WTC11 (cell line): ENCODE measurements around the gene ATP5ME.

Experiments used
- CREB1 ChIP-seq: sonication (generic); formaldehyde crosslinking; IDR thresholded peaks from 2 replicates; pipeline ENCODE4 v1.8.0; 2023; ENCODE audit warnings: mild to moderate bottlenecking, missing genetic modification reagents
- ESRRA ChIP-seq: sonication (generic); formaldehyde crosslinking; IDR thresholded peaks from 2 replicates; pipeline ENCODE4 v1.8.1; 2022; ENCODE audit warnings: mild to moderate bottlenecking, missing genetic modification reagents, borderline replicate concordance
- FOXJ3 ChIP-seq: sonication (generic); formaldehyde crosslinking; IDR thresholded peaks from 2 replicates; pipeline ENCODE4 v1.9.0; 2021; ENCODE audit warnings: missing genetic modification reagents, mild to moderate bottlenecking, borderline replicate concordance
- NFATC4 ChIP-seq: fragments of 250-450 bp; sonication (Bioruptor Pico); IDR thresholded peaks from 2 replicates; pipeline ENCODE4 v1.9.0; 2021; ENCODE audit warnings: mild to moderate bottlenecking
- NFE2L1 ChIP-seq: sonication (generic); formaldehyde crosslinking; IDR thresholded peaks from 2 replicates; pipeline ENCODE4 v1.8.1; 2023; ENCODE audit warnings: missing genetic modification reagents
- NR2C2 ChIP-seq: sonication (generic); formaldehyde crosslinking; IDR thresholded peaks from 2 replicates; pipeline ENCODE4 v1.8.0; 2022; ENCODE audit warnings: mild to moderate bottlenecking, missing genetic modification reagents
- ZNF232 ChIP-seq: sonication (generic); formaldehyde crosslinking; IDR thresholded peaks from 2 replicates; pipeline ENCODE4 v1.8.0; 2022; ENCODE audit warnings: mild to moderate bottlenecking, missing genetic modification reagents
- TF ChIP-seq, protein P1 (sequence below): fragments of 200-600 bp; IDR thresholded peaks from 2 replicates; pipeline ENCODE4 v1.8.0; 2022; ENCODE audit warnings: antibody characterized with exemption
- TF ChIP-seq, protein P2 (sequence below): sonication (generic); formaldehyde crosslinking; conservative IDR thresholded peaks from 2 replicates; pipeline ENCODE4 v1.8.1; 2022; ENCODE audit warnings: mild to moderate bottlenecking, missing genetic modification reagents
- TF ChIP-seq, protein P3 (sequence below): sonication (generic); formaldehyde crosslinking; IDR thresholded peaks from 2 replicates; pipeline ENCODE4 v1.8.1; 2023; ENCODE audit warnings: mild to moderate bottlenecking, missing genetic modification reagents, moderate library complexity
- TF ChIP-seq, protein P4 (sequence below): sonication (generic); formaldehyde crosslinking; IDR thresholded peaks from 2 replicates; pipeline ENCODE4 v1.8.0; 2023; ENCODE audit warnings: mild to moderate bottlenecking, missing genetic modification reagents
- TF ChIP-seq, protein P5 (sequence below): sonication (generic); formaldehyde crosslinking; IDR thresholded peaks from 2 replicates; pipeline ENCODE4 v1.8.1; 2022; ENCODE audit warnings: mild to moderate bottlenecking, moderate library complexity, missing genetic modification reagents

DNA sequence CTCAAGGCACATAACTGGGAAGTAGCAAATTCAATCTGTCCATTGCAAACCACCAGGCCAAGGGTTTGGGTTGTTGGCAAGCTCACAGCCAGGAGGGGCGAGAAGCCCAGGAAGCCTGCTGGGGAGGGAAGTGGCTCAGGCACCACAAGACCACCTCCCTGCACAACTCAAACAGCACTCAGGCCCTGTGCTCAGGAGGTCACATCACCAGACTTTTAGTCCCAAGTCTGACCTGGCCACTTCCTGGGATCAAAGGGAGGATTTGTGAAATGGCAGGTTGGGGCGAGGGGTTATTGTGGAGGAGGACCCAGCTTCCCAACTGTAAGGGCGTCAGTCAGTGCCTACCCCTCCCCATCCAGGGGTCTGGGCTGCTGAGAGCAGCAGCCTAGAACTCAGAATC lies 2.3 kb downstream of the ATP5ME start:
- TF ChIP-seq, protein P1, sequence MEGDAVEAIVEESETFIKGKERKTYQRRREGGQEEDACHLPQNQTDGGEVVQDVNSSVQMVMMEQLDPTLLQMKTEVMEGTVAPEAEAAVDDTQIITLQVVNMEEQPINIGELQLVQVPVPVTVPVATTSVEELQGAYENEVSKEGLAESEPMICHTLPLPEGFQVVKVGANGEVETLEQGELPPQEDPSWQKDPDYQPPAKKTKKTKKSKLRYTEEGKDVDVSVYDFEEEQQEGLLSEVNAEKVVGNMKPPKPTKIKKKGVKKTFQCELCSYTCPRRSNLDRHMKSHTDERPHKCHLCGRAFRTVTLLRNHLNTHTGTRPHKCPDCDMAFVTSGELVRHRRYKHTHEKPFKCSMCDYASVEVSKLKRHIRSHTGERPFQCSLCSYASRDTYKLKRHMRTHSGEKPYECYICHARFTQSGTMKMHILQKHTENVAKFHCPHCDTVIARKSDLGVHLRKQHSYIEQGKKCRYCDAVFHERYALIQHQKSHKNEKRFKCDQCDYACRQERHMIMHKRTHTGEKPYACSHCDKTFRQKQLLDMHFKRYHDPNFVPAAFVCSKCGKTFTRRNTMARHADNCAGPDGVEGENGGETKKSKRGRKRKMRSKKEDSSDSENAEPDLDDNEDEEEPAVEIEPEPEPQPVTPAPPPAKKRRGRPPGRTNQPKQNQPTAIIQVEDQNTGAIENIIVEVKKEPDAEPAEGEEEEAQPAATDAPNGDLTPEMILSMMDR = no peak
- TF ChIP-seq, protein P2, sequence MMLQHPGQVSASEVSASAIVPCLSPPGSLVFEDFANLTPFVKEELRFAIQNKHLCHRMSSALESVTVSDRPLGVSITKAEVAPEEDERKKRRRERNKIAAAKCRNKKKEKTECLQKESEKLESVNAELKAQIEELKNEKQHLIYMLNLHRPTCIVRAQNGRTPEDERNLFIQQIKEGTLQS = no peak
- no peak for TF ChIP-seq NFE2L1 (CRISPR knock-in tag)
- no peak for TF ChIP-seq FOXJ3 (CRISPR knock-in tag)
- no peak for TF ChIP-seq ESRRA (CRISPR knock-in tag)
- no peak for TF ChIP-seq NR2C2 (CRISPR knock-in tag)
- TF ChIP-seq, protein P3, sequence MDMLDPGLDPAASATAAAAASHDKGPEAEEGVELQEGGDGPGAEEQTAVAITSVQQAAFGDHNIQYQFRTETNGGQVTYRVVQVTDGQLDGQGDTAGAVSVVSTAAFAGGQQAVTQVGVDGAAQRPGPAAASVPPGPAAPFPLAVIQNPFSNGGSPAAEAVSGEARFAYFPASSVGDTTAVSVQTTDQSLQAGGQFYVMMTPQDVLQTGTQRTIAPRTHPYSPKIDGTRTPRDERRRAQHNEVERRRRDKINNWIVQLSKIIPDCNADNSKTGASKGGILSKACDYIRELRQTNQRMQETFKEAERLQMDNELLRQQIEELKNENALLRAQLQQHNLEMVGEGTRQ (CRISPR knock-in tag) = no peak
- no peak for TF ChIP-seq CREB1 (CRISPR knock-in tag)
- TF ChIP-seq, protein P4, sequence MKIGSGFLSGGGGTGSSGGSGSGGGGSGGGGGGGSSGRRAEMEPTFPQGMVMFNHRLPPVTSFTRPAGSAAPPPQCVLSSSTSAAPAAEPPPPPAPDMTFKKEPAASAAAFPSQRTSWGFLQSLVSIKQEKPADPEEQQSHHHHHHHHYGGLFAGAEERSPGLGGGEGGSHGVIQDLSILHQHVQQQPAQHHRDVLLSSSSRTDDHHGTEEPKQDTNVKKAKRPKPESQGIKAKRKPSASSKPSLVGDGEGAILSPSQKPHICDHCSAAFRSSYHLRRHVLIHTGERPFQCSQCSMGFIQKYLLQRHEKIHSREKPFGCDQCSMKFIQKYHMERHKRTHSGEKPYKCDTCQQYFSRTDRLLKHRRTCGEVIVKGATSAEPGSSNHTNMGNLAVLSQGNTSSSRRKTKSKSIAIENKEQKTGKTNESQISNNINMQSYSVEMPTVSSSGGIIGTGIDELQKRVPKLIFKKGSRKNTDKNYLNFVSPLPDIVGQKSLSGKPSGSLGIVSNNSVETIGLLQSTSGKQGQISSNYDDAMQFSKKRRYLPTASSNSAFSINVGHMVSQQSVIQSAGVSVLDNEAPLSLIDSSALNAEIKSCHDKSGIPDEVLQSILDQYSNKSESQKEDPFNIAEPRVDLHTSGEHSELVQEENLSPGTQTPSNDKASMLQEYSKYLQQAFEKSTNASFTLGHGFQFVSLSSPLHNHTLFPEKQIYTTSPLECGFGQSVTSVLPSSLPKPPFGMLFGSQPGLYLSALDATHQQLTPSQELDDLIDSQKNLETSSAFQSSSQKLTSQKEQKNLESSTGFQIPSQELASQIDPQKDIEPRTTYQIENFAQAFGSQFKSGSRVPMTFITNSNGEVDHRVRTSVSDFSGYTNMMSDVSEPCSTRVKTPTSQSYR (CRISPR knock-in tag) = no peak
- no peak for TF ChIP-seq ZNF232
- TF ChIP-seq, protein P5, sequence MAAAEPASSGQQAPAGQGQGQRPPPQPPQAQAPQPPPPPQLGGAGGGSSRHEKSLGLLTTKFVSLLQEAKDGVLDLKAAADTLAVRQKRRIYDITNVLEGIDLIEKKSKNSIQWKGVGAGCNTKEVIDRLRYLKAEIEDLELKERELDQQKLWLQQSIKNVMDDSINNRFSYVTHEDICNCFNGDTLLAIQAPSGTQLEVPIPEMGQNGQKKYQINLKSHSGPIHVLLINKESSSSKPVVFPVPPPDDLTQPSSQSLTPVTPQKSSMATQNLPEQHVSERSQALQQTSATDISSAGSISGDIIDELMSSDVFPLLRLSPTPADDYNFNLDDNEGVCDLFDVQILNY (CRISPR knock-in tag) = no peak
- no peak for TF ChIP-seq NFATC4 (CRISPR knock-in tag)
